Pulmonary artery endothelial cell (primary cell): ENCODE data around the gene NXPH2. TPM values are rescaled to one million over a fixed set of nuclear protein-coding genes. Genes with fewer than 3 reads are reported as not detected.
"Not testable (repeated sequence)": the region's sequence is repeated elsewhere in the genome, so short reads cannot be mapped to it uniquely, and the experiment has no call there.

ENCODE experiments used
- DNase-seq: peaks from one replicate; pipeline ENCODE4 v3.0.0-alpha.2; 2011; ENCODE audit warnings: low read depth, low spot score
- total RNA-seq: library from RNA; depleted of rRNA; stranded (reverse); fragments of >200 nt; gene quantifications from 2 replicates; pipeline ENCODE4 v1.2.3, GENCODE V29; 2014

The NXPH2 gene
- total RNA-seq, 1 donor from 2014 or later: not detected

GRCh38 chr2:138757384-138757783 lies 22.8 kb downstream of the NXPH2 start:
- no peak for DNase-seq

GRCh38 chr2:138752197-138752956 lies 27.8 kb downstream of the NXPH2 start:
- no peak for DNase-seq

- no peak for DNase-seq
Measured at GRCh38 chr2:138744713-138745112, 35.5 kb downstream of the NXPH2 start.

GRCh38 chr2:138742441-138743057 lies 37.6 kb downstream of the NXPH2 start:
- DNase-seq: no peak

- DNase-seq: no peak
Measured at GRCh38 chr2:138741851-138742250, 38.3 kb downstream of the NXPH2 start.

- DNase-seq: not testable (repeated sequence)
Measured at GRCh38 chr2:138737009-138737554, 43.1 kb downstream of the NXPH2 start.

GRCh38 chr2:138732651-138733050 lies 47.5 kb downstream of the NXPH2 start:
- DNase-seq: no peak

- no peak for DNase-seq
Measured at GRCh38 chr2:138730497-138731030, 49.6 kb downstream of the NXPH2 start.

GRCh38 chr2:138727956-138728355 lies 52.2 kb downstream of the NXPH2 start:
- no peak for DNase-seq

- no peak for DNase-seq
Measured at GRCh38 chr2:138726681-138727080, 53.5 kb downstream of the NXPH2 start.

GRCh38 chr2:138724729-138725459 lies 55.3 kb downstream of the NXPH2 start:
- no peak for DNase-seq

GRCh38 chr2:138724327-138724726 lies 55.9 kb downstream of the NXPH2 start:
- DNase-seq: no peak

- DNase-seq: no peak
Measured at GRCh38 chr2:138723196-138723987, 56.8 kb downstream of the NXPH2 start.

- no peak for DNase-seq
Measured at GRCh38 chr2:138722316-138722715, 57.9 kb downstream of the NXPH2 start.

GRCh38 chr2:138720035-138720838 lies 60.0 kb downstream of the NXPH2 start:
- no peak for DNase-seq

GRCh38 chr2:138718405-138718804 lies 61.8 kb downstream of the NXPH2 start:
- no peak for DNase-seq

GRCh38 chr2:138716183-138716582 lies 64.0 kb downstream of the NXPH2 start:
- no peak for DNase-seq

GRCh38 chr2:138713504-138713903 lies 66.7 kb downstream of the NXPH2 start:
- DNase-seq: no peak

- DNase-seq: no peak
Measured at GRCh38 chr2:138713069-138713496, 67.1 kb downstream of the NXPH2 start.
